ENCODE data around the gene EGR4.

The EGR4 gene

GRCh38 chr2:73255007-73255644 lies 38.2 kb downstream of the EGR4 start:
- no peak for DNase-seq (ENCODE audit: low read depth)
- H3K4me3 ChIP-seq (ENCODE audit: low read depth, low read length), result no peak overlapping the region

DNA sequence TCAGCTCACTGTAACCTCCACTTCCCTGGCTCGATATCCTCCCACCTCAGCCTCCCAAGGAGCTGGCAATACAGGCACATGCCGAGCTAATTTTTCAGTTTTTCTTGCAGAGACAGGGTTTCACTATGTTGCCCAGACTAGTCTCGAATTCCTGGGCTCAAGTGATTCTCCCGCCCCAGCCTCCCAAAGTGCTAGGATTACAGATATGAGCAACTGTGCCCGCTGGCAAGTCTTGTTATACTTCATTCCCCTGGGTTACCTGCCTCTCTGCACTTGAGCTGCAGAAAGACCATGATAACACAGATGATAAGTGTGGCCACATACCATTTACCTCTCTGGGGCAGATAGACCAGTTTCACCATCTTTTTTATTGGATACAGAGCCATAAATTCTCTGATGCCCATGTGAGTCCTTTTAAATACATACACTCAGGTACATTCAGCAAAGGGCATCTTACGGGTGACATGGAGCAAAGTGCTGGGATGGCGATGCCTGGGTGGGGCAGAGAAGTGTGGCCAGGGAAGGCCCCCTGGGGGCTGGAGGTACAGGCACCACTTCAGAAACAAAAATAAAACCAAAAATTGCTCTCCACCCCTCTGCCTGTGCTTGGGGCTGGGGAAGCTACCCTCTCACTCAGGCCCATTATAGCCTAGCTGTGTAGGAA lies 38.9 kb downstream of the EGR4 start:
- TF ChIP-seq, protein P1, sequence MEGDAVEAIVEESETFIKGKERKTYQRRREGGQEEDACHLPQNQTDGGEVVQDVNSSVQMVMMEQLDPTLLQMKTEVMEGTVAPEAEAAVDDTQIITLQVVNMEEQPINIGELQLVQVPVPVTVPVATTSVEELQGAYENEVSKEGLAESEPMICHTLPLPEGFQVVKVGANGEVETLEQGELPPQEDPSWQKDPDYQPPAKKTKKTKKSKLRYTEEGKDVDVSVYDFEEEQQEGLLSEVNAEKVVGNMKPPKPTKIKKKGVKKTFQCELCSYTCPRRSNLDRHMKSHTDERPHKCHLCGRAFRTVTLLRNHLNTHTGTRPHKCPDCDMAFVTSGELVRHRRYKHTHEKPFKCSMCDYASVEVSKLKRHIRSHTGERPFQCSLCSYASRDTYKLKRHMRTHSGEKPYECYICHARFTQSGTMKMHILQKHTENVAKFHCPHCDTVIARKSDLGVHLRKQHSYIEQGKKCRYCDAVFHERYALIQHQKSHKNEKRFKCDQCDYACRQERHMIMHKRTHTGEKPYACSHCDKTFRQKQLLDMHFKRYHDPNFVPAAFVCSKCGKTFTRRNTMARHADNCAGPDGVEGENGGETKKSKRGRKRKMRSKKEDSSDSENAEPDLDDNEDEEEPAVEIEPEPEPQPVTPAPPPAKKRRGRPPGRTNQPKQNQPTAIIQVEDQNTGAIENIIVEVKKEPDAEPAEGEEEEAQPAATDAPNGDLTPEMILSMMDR (IDR thresholded peaks at IDR 0.05; ENCODE audit: low read depth, low read length, missing control alignments), result no peak
- no peak for DNase-seq (ENCODE audit: low read depth)
- no peak overlapping the region for H3K4me3 ChIP-seq (ENCODE audit: low read depth, low read length)

More at GRCh38 chr2:73255007-73255644, 38.2 kb downstream of the EGR4 start:
- TF ChIP-seq, protein P1 (IDR thresholded peaks at IDR 0.05; ENCODE audit: low read depth, low read length, missing control alignments), result no peak

- H3K4me3 ChIP-seq (ENCODE audit: low read depth, low read length), result no peak overlapping the region
- DNase-seq (ENCODE audit: low read depth), result no peak
- TF ChIP-seq, protein P1 (IDR thresholded peaks at IDR 0.05; ENCODE audit: low read depth, low read length, missing control alignments), result no peak
These were observed 39.4 kb downstream of the EGR4 start for GRCh38 chr2:73253901-73254300.

GRCh38 chr2:73253400-73253799 lies 39.9 kb downstream of the EGR4 start:
- TF ChIP-seq, protein P1 (IDR thresholded peaks at IDR 0.05; ENCODE audit: low read depth, low read length, missing control alignments), result no peak
- no peak overlapping the region for H3K4me3 ChIP-seq (ENCODE audit: low read depth, low read length)
- DNase-seq (ENCODE audit: low read depth), result no peak

DNA sequence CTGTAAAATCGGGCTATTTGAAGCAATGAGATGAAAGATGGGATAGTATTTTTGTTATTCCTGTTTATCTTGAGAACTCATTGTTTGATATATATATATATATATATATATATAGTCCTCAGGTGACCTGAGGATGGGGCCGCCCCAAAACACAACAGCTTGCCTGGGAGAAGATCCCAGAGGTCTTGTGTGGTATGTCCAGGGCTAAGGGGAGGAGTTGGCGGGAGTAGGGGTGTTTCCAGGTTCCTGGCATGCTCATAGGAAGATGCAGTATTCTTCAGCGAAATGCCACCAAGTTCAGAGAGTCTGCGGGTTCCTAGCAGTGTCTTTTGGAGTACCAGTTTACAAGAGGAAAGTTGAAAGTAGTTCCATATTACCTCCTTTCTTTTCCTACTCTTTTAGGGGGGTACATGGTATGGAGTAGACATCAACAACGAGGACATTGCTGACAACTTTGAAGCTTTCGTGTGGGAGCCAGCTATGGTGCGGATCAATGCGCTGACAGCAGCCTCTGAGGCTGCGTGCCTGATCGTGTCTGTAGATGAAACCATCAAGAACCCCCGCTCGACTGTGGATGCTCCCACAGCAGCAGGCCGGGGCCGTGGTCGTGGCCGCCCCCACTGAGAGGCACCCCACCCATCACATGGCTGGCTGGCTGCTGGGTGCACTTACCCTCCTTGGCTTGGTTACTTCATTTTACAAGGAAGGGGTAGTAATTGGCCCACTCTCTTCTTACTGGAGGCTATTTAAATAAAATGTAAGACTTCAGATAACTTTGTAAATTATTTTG lies 40.9 kb downstream of the EGR4 start:
- TF ChIP-seq, protein P1 (IDR thresholded peaks at IDR 0.05; ENCODE audit: low read depth, low read length, missing control alignments), result no peak
- no peak overlapping the region for H3K4me3 ChIP-seq (ENCODE audit: low read depth, low read length)
- no peak for DNase-seq (ENCODE audit: low read depth)

- DNase-seq (ENCODE audit: low read depth), result no peak
- H3K4me3 ChIP-seq (ENCODE audit: low read depth, low read length), result no peak overlapping the region
- TF ChIP-seq, protein P1 (IDR thresholded peaks at IDR 0.05; ENCODE audit: low read depth, low read length, missing control alignments), result no peak
These were observed 42.2 kb downstream of the EGR4 start for GRCh38 chr2:73250872-73251846.
